Activated CD8-positive, alpha-beta memory T cell treated with anti-CD3 and anti-CD28 coated beads, Interleukin-2, amount 50 U/mL, for 24 hours (primary cell): ENCODE data around the gene NBL1.

Experiments
- DNase-seq: peaks from one replicate; pipeline ENCODE4 v3.0.0-alpha.2; 2020; ENCODE audit errors: extremely low read depth

NBL1 gene

DNA sequence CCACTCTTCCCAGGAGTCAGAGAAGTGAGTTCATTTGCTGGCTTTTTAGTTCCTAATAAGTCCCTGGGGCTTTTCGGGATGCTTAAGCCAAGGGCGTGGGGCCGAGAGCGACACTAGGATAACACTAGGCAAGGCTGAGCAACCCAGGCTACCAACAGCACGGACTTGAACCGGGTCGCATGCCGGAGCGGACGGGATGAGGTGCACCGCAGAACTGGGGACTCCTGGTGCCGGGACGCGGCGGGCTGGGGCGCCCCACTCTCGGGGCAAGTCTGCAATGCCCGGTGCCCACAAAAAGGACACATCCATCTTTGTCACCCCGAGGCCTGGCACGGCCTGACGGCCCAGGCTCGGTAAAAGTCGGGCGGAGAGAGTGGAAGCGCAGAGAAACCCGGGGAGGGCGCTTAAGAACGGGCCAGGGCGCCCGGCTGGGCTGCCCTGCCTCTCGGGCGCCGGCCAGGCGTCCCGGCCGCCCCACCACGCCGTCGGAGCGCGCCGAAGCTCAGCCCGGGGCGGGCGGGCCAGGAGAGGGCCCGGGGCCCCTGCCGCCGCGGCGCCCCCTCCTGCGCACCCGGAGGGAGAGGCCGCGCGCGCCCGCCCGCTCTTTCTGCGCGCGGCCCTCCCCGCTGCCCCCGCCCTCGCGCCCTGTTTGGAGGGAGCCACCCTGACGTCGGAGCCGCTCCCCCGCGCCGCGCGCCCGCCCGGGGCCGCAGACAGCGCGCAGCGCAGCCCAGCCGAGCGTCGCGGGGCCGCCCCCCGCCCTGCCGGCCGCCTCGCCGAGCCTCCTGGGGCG, at the start of gene NBL1:
NBL1 (plus strand) TSS at position 710 of the 793 bp plus-strand sequence. CDS start 10,720 bp downstream, outside the sequence.
- no peak for DNase-seq

DNA sequence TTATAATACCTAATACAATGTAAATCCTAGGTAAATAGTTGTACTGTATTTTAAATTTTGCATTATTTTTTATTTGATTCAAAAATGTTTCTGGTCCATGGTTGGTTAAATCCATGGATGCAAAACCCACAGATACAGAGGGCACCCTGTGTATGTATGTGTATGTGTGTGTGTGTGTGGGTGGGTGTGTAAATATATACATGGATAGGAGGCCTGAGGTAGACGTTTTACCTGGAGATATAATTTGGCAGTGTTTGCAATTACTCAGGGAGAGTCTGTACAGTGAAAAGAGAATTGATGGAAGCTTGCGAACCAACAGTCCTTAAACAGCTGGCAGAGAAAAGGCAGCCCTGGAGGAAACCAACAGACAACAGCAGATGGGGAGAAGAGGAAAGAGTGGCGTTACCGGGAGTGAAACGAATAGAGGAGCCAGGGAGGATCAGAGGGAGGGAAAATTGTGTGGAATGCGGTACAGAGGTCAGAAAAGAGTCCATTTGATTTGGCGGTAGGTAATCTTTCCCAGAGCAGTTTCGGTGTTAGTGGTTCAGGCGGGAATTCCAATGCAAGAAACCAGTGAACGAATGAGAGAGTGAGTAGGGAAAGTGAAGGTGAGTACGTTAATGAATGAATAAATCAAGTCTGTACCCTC, 47.9 kb upstream of the NBL1 start:
- DNase-seq: no peak

DNA sequence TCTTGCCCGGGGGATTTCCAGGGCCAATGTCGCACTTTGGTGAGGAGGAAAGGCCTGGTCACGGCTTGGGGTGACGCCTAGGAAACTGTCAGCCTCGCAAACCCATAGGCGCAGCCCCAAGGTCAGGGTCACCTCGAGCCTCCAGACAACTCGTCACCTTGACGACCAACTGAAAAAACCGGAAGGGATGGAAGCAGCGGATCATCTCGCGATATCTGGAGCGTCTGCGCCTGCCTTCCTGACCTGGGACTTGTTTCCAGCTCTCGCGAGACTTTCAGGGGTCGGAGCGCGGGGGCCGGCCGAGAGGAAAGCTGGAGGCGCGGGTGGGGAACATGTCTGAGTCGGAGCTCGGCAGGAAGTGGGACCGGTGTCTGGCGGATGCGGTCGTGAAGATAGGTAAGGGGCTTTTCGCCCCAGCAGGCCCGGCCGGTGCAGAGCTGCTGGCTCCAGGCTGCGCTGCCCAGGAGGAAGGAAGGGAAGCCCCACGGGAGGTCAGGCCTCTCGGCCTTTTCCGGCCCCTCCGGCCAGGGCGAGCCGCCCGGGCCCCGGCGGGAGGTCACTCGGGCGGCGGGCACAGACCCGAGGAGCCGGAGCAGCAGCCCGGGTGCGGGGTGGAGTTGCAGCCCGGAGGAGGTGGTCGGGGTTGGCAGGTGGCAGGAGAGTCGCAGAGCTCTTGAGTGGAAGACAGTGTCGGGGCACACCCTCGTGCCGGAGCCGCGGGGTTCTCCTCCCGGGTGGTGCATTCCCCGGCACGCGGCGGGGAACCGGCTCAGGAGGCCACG, 47.2 kb upstream of the NBL1 start:
- DNase-seq: peak; percentile 94

DNA sequence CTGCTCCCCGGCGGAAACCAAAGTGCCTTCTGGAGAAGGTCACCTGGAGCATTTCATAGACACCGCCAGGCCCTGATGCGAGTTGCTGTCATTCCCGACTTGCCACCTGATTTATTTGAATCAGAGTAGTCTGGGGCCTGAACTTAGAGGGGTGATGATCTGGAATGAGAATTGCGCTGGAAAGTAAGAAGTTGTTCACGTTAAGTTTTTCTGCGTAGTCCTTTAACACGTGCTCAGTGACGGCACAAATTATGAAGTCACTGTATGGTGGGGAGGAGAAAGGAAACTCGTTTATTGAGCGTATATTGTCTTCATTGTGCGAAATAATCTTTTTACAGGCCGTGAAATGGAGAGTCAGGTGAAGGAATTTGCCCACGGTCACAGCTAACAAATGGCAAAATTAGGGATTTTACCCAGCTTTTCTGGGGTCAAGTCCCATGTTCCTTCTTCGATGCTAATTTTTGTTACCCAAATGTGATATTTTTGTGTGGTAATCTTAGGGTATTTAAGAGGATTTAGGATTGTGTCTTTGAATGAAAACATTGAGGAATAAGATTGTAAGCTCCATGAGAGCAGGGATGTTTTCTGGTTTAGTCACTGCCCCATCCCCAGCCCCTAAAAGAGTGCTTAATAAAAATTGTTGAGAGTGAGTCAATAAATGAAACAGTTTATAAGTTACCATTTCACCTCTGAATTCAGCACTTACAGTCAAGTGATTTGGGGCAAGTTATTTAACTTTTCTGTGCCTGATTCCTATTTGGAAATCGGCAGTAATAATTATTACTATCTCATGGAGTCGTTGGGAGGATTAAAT, 46.4 kb upstream of the NBL1 start:
- DNase-seq: no peak

DNA sequence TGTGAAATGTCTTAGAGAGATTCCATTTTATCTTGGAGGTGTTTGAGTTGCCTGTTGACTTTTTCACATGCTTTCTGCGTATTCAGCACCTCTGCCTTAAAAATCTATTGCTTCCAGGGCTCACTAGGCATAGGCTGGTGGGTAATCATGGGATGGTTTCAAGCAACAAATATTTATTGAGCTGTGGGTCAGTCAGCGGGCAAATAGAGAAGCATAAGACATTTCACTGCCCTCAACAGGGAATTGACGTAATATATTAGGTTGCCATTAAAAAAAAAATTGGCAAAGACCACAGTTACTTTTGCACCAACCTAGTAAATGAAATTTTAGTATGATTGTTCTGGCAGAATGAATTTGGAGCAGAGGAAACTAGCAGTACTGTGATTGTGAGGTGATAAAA, 44.3 kb upstream of the NBL1 start:
- no peak for DNase-seq

DNA sequence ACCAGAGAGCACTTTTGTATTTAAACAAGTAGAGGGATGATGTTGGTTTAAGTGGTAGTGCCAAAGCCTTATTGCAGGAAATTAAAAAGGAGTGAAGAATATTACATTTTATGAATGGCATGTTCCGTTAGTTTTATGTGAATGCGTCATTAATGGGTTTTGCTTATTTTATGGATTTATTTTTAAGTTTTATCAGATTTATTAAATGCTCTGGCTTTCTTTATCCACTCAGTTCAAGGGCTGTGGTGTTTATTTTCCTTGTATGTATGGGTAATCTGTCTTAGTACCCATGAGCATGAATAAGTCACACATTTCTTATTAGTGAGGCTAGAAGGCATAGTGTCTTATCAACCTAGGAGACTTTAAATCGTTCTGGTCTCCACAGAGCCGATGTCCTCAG, 41.6 kb upstream of the NBL1 start:
- DNase-seq: no peak

DNA sequence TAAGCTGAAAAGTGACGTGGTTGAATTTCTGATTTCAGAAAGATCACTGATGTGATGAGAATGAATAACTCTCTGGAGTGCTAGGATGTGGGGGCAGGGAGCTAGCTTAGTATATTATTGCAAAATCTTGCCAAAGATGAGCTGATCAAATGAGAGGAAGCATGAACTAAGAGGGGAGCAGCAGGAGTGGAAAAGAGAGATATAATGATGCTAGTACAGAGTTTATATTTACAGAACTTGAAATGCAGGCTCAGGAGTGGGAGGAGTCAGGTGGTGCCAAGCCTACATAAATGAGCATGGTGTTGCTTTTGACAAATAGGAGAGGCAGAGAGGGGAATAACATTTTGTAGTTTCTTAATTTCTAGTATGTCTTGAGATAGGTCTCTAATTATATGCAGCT, 38.1 kb upstream of the NBL1 start:
- DNase-seq: no peak

GRCh38 chr1:19606817-19607642, 37.1 kb upstream of the NBL1 start:
- no peak for DNase-seq

DNA sequence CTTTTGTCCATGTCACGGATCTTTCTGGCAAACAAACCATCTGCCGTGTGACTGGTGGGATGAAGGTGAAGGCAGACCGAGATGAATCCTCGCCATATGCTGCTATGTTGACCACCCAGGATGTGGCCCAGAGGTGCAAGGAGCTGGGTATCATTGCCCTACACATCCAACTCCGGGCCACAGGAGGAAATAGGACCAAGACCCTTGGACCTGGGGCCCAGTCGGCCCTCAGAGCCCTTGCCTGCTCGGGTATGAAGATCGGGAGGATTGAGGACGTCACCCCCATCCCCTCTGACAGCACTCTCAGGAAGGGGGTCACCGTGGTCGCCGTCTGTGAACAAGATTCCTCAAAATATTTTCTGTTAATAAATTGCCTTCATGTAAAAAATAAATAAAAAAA, 35.9 kb upstream of the NBL1 start:
- no peak for DNase-seq

DNA sequence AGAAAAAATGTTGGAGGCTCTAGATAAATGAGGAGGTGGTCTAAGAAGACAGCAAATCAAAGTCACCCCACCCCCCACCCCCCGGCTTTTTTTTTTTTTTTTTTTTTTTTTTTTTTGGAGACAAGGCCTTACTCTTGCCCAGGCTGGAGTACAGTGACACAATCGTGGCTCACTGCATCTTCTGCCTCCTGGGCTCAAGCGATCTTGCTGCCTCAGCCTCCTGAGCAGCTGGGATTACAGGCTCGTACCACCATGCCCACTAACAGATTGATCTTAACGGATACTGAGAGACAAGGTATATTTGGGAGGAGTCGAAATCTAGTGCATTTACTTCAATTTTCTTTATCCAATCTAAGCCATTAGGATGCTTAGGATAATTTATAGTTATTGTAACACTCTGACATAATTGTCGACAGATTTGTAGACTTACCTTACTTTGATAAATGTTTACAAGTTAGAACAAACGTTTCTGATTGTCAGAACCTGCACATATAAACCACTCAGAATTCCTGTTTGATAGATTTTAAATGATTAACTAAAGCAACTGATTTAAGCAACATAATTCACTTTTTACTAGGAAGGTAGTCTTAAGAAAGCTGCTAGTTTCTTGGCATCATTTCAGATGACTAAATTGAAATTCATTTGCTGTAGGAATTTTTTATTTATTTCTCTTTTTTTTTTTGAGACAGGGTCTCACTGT, 33.7 kb upstream of the NBL1 start:
- no peak for DNase-seq

GRCh38 chr1:19612530-19612929, 31.6 kb upstream of the NBL1 start:
- no peak for DNase-seq

DNA sequence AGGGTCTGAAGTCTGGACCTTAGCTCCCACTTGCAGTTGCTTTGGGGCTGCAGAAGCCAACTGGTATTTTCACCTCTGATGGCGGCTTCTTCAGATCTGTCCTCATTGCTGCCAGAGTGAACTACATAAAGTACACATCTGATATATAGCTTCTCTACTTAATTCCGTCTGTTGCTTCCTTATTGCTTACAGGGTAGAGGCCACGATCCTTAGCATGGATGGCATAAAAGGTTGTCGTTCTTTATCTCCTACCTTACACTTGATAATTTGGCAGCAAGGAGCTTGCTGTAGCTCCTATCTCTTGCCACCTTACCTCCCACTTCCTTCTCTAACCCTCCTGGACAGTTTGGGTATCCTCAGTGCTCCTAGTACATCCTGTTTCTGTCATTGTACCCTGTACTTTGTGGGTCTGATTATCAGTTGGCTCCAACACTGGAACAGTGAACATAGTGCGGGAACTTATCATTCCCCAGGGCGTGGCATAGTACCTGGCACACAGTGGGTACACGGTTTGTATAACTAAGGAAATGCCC, 30.9 kb upstream of the NBL1 start:
- no peak for DNase-seq

GRCh38 chr1:19615438-19615837, 28.7 kb upstream of the NBL1 start:
- no peak for DNase-seq

- DNase-seq: no peak
Observed at GRCh38 chr1:19616489-19616888, 27.6 kb upstream of the NBL1 start.

- no peak for DNase-seq
Observed at GRCh38 chr1:19617376-19617775, 26.7 kb upstream of the NBL1 start.

- DNase-seq: no peak
Observed at GRCh38 chr1:19618428-19618827, 25.7 kb upstream of the NBL1 start.

GRCh38 chr1:19619697-19620384, 24.3 kb upstream of the NBL1 start:
- DNase-seq: no peak

DNA sequence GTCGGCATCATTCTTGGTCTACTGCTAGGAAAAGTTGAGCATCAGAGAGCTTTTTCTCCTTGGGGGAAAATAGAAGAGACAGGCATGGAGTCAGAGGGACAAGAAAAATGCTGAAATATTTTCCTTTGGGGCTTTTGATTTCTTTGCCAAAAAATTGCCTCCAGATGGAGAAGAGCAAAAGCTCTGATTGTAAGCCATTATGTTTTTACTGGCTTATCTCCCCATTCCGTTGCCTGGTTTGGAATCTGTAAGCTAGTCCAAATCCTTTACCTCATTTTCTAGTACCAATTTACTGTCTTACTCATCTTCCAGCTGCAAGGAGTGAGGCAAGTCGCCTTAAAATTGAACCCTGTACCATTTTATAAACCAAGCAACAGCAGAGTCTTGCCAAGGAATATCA, 23.3 kb upstream of the NBL1 start:
- DNase-seq: no peak

GRCh38 chr1:19621274-19621950, 22.7 kb upstream of the NBL1 start:
- DNase-seq: no peak
